Mesodermal cell (in vitro differentiated cells): ENCODE results near the gene PRRT1B.

Source experiments
- H3K27ac ChIP-seq: 2 replicates; pipeline ENCODE4 v1.7.0; 2013; ENCODE audit warnings: mild to moderate bottlenecking, low read depth, low read length, moderate library complexity; ENCODE audit not compliant: severe bottlenecking
- H3K36me3 ChIP-seq: 2 replicates; pipeline ENCODE4 v1.7.1; 2013; ENCODE audit warnings: mild to moderate bottlenecking, low read length, moderate library complexity; ENCODE audit not compliant: control insufficient read depth, insufficient read depth
- H3K4me1 ChIP-seq: one replicate; pipeline ENCODE4 v1.7.1; 2013; ENCODE audit warnings: mild to moderate bottlenecking, low read length; ENCODE audit not compliant: insufficient read depth, control insufficient read depth, poor library complexity, severe bottlenecking
- H3K4me3 ChIP-seq: 2 replicates; pipeline ENCODE4 v1.7.0; 2013; ENCODE audit warnings: low read length, control low read depth, mild to moderate bottlenecking; ENCODE audit not compliant: insufficient read depth, poor library complexity, severe bottlenecking; ENCODE audit errors: extremely low read depth
- H3K9me3 ChIP-seq: 2 replicates; pipeline ENCODE4 v1.7.1; 2013; ENCODE audit warnings: mild to moderate bottlenecking, low read length, moderate library complexity; ENCODE audit not compliant: control insufficient read depth
- WGBS, 2 experiments: methylation state at CpG; one replicate each; pipeline ENCODE4 v1.1.5; 2013; ENCODE audit warnings: missing lambda C conversion rate in 2 of 2; ENCODE audit not compliant: insufficient coverage in 2 of 2; 5-methylcytosine and 5-hydroxymethylcytosine counted together

PRRT1B gene

DNA sequence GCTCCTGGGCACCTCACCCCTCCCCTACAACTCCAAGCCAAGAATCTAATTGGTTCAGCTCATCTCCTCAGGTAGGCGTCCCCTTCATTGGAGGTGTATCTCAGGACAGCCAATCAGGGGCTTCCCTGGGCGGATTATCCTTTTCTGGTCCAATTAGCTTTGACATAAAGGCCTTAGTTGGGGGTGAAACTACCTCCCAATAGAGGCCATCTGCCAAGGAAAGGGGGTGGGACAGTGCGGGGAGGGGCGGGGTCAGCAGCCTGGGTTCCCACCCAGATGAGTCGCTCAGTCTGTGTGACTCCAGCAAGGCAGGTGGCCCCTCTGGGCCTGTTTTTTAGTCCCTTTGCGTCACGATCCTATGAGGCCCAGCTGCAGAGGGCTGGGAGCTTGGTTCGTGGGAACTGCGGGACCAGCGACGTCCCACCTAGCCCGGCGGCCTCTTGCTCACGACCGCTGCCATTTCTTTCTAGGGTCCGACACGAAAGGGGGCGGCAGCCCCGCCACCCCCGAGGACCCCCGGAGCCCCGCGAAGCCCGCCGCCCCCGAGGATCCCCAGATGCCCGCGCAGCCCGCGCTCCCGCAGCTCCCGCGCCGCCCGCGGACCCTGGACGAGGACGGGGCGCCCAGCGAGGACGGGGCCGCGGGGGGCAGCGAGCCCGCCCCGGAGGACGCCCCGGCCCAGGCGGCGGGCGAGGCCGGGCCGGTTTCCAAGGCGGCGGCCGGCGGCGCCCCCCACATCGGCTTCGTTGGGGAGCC is 8.9 kb downstream of the PRRT1B start:
- Histone ChIP-seq H3K4me3 (no peak overlapping the region), H3K9me3 (peaks cover 4% of the 10 kb centered on the region), H3K27ac (no peak overlapping the region), H3K4me1 (peaks cover 3% of the 10 kb centered on the region), H3K36me3 (no peaks in the 10 kb centered on the region)
- 59 to 65% methylated on average over 24 to 33 of the region's 60 CpGs for WGBS, 2 experiments

DNA sequence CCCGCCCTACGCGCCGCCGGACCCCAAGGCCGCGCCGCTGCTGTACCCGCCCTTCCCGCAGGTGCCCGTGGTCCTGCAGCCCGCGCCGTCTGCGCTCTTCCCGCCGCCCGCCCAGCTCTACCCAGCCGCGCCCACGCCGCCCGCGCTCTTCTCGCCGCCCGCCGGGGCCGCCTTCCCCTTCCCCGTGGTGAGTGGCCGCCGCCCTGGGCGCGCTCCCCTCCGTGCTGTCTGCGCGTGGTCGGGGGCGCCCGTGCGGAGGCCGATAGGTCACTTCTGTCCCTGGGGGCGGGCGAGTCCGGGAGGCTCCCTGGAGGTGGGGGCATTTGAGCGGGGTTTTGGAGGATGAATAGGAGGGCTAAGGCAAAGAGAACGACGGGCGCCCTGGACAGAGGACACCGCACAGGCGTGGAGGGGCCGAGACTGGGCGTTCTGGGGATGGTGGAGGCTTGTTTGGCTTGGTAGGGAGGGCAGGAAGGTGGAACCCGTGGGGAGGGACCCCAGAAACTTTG is 9.6 kb downstream of the PRRT1B start:
- Histone ChIP-seq H3K9me3 (peaks cover 4% of the 10 kb centered on the region), H3K27ac (no peak overlapping the region), H3K36me3 (no peaks in the 10 kb centered on the region), H3K4me1 (peaks cover 3% of the 10 kb centered on the region), H3K4me3 (peak overlapping the region; percentile 5)
- WGBS, 2 experiments: 38 to 51% methylated on average over 27 to 46 of the region's 54 CpGs

DNA sequence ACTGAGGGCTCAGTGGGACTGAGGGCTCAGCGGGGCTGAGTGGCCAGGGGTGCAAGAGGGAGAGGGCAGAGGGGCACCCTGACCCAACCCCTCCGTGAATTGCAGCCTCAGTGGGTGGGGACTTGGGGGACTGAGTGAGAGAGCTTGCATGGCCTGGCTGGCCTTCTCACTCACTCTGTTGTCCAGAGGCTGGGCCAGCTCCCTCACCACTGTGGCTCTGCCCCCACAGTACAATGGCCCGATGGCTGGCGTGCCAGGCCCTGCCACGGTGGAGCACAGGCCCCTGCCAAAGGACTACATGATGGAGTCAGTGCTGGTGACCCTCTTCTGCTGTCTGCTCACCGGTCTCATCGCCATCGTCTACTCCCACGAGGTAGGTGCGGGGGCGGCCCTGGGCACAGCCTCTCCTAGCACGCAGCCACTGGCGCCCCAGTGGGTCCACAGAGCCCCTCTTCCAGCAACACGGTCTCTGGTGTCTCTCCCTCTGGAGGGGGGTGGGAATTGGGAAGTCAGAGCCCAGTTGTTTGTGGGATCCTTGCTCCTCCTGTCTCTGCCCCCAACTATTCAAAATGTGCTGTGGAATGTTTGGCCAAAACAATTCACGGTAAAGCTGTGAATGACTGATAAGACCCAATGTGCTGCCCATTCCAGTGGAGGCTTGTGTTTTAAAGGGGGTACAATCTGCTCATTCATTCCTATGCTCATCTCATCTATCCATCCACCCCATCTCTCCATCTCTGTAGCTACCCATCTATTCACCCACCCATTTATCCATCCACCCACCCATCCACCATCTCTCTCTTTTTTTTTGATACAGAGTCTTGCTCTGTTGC is 10.7 kb downstream of the PRRT1B start:
- H3K36me3 ChIP-seq: no peaks in the 10 kb centered on the region
- WGBS, 2 experiments: 95 to 96% methylated on average over 12 to 15 of the region's 15 CpGs
- H3K4me1 ChIP-seq: peaks cover 3% of the 10 kb centered on the region
- H3K27ac ChIP-seq: no peak overlapping the region
- H3K9me3 ChIP-seq: peaks cover 4% of the 10 kb centered on the region
- no peak overlapping the region for H3K4me3 ChIP-seq

DNA sequence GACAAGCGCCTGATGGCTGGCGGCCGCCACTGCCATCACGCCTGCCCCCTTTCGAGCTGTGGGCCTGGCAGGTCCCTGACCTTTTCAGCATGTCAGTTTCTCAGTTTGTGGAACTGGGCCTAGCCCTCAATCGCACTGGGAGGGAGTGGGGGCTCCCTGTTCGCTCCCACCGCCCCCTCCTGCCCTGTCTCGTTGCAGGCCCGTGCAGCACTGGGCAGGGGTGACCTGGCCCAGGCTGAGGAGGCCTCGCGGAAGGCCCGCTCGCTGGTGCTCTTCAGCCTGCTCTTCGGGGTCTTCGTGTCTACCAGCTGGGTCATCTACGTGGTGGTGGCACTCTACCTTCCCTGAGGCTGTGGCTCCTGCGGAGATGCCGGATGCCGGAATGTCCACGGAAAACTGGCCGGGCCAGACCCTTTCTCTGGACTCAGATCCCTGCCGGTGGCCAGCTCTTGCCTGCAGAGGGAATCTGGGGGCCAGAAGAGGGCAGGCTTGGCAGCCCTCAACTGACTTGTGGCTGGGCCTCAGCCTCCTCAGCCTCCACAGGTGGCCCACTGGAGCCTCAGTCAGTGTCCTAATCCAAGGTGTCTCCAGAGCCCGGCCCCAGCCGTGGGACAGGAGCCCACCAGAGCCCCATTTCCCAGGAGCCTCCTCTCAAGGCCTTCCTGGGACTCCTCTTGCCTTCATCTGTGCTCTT is 12.7 kb downstream of the PRRT1B start:
- 94 to 96% methylated on average over 21 to 24 of the region's 25 CpGs for WGBS, 2 experiments
- Histone ChIP-seq H3K9me3 (peaks cover 4% of the 10 kb centered on the region), H3K27ac (no peak overlapping the region), H3K4me1 (peaks cover 3% of the 10 kb centered on the region), H3K4me3 (no peak overlapping the region), H3K36me3 (no peaks in the 10 kb centered on the region)

DNA sequence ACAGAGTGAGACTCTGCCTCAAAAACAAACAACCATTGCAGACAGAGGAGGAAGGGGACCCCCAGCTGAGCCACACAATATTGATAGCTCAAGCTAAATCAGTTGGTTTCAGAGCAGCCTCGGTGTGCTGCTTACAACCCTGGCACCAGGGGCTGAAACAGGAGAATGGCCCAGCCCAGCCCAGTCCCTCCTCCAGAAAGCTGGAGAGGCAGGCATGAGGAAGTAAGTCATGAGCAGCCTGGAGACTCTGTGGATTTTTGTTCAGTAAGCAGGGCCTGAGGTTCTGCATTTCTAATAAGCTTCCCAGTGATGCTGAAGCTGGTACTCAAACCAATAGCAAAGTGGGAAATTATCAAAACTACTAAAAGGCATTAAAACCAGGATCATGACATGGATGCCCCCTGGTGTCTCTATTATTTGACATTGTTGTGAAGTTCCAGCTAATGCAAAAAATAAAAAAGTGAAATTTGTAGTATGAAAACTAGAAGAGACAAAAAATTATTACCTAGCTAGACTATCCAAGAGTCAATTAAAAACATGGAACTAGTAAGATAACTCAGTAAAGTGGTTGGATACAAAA is 14.2 kb downstream of the PRRT1B start:
- Histone ChIP-seq H3K4me1 (peaks cover 3% of the 10 kb centered on the region), H3K4me3 (no peak overlapping the region), H3K36me3 (no peaks in the 10 kb centered on the region), H3K27ac (no peak overlapping the region), H3K9me3 (no peaks in the 10 kb centered on the region)
- 71% methylated on average over 1 of the region's 1 CpG; no CpG with 5 or more reads in 1 of the 2 experiments for WGBS, 2 experiments

DNA sequence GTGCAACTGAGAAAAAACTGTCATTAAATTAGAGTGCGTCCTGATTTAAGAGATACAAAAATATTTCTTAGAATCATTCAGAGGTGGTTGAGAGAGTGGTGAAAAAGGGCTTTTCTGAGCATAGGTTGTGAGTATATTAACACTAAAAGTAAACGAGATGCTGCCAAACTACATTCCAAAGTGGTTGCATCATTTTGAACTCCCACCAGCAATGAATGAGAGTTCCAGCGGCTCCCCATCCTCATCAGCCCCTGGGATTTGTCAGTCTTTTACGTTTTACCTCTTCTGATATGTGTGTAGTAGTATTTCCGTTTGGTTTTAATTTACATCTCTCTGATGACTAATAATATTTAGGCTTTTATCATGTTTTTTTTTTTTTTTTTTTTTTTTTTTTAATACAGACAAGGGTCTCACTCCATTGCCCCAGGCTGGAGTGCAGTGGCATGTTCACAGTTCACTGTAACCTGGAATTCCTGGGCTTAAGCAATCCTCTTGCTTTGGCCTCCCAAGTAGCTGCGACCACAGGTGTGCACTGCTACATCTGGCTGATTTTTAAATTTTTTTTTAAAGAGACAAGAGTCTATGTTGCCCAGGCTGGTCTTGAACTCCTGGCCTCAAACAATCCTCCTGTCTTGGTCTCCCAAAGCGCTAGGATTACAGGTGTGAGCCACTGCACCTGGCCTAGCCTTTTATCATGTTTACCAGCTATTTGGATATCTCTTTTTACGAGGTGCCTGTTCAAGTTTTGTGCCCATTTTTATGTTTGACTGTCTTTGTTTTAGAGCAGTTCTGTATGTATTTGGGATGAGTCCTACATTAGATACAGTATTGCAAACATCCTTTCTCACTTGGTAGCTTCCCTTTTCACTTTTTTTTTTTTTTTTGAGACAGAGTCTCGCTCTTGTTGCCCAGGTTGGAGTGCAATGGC is 17.0 kb downstream of the PRRT1B start:
- no peaks in the 10 kb centered on the region for H3K36me3 ChIP-seq
- WGBS, 2 experiments: 91 to 93% methylated on average over 3 to 4 of the region's 9 CpGs
- no peak overlapping the region for H3K4me3 ChIP-seq
- no peaks in the 10 kb centered on the region for H3K9me3 ChIP-seq
- no peaks in the 10 kb centered on the region for H3K4me1 ChIP-seq
- H3K27ac ChIP-seq: peak overlapping the region; percentile 24

DNA sequence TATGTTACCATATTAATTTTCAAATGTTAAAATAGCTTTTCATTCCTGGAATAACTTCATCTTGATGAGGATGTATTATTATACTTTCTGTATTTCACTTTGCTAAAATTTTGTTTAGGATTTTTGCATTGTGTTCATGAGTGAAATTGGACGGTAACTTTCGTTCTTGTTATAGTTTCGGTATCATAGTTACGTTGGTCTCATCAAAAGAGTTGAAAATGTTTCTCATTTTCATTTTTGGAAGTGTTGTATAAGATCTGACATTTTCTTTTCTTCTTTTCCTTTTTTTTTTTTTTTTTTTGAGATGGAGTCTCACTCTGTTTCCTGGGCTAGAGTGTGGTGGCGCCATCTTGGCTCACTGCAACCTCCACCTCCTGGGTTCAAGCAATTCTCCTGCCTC is 20.0 kb downstream of the PRRT1B start:
- H3K27ac ChIP-seq: no peak overlapping the region
- H3K9me3 ChIP-seq: no peaks in the 10 kb centered on the region
- 100% methylated on average over 3 of the region's 5 CpGs; no CpG with 5 or more reads in 1 of the 2 experiments for WGBS, 2 experiments
- H3K36me3 ChIP-seq: peaks cover 4% of the 10 kb centered on the region
- no peak overlapping the region for H3K4me3 ChIP-seq
- H3K4me1 ChIP-seq: no peaks in the 10 kb centered on the region

DNA sequence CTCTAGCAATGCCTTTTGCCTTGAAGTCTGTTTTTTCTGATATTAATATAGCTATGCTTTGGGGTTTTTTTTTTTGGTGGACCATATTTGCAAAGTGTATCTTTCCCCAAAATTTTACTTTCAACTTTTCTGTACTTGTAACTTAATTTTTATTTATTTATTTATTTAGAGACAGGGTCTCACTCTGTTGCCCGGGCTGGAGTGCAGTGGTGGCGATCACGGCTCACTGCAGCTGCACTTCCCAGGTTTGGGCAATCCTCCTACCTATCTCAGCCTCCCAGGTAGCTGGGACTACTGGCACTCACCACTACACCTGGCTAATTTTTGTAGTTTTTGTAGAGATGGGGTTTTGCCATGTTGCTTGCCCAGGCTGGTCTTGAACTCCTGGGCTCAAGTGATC is 20.8 kb downstream of the PRRT1B start:
- peaks cover 4% of the 10 kb centered on the region for H3K36me3 ChIP-seq
- H3K9me3 ChIP-seq: no peaks in the 10 kb centered on the region
- H3K27ac ChIP-seq: no peak overlapping the region
- H3K4me1 ChIP-seq: no peaks in the 10 kb centered on the region
- H3K4me3 ChIP-seq: no peak overlapping the region
- WGBS, 2 experiments: 80% methylated on average over 2 of the region's 3 CpGs; no CpG with 5 or more reads in 1 of the 2 experiments

DNA sequence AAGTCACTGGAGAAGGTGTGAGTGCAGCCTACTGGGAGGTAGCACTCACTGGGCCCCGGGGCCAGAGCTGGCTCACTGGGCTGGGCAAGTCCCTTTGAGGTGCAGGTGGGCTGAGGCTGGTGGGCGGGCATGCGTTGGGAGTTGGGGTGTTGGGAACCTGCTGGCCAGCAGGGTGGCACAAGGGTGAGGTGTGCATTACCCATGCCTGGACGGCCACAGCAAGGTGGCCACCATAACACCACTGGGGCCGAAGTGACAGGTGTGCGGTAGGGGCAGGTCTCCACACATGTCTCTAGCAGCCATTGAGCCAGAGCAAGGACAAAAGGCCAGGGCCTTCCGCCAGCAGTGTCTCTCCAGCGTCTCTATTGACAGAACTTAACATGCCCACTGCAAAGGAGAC is 22.6 kb downstream of the PRRT1B start:
- H3K9me3 ChIP-seq: no peaks in the 10 kb centered on the region
- no peak overlapping the region for H3K27ac ChIP-seq
- 93 to 99% methylated on average over 8 of the region's 8 CpGs for WGBS, 2 experiments
- H3K36me3 ChIP-seq: peaks cover 17% of the 10 kb centered on the region
- no peaks in the 10 kb centered on the region for H3K4me1 ChIP-seq
- H3K4me3 ChIP-seq: no peak overlapping the region
